Right lobe of liver (tissue), 4 donors: ENCODE measurements around the gene ZNF532.
"Not testable (repeated sequence)": the region's sequence is repeated elsewhere in the genome, so short reads cannot be mapped to it uniquely, and the experiment has no call there.

Source experiments
- CTCF ChIP-seq, 4 donors: fragments of 200-600 bp in 3 of 4; fragments of 450-650 bp in 1 of 4; IDR thresholded peaks; one replicate each; pipeline versions ENCODE4 v1.5.1 to v1.8.0; 2016 to 2022; ENCODE audit warnings: antibody characterized with exemption in 4 of 4, mild to moderate bottlenecking in 2 of 4
- POLR2A ChIP-seq: fragments of 450-650 bp; IDR thresholded peaks from one replicate; pipeline ENCODE4 v1.6.1; 2017; ENCODE audit warnings: antibody characterized with exemption, mild to moderate bottlenecking
- donor health status: DM: no; HTN: no; CAD: no.
- donor health status: DM: no; HTN: no; CAD: no.
- donor health status: DM: no; HTN: yes; CAD: no.

- not testable (repeated sequence) for TF ChIP-seq CTCF (IDR thresholded peaks at IDR 0.05); POLR2A
Observed at GRCh38 chr18:58855521-58855920, 9.2 kb upstream of the ZNF532 start.
